GM12892 (cell line): ENCODE measurements around the gene RTN4RL1.

ENCODE experiments used
- DNase-seq: peaks from one replicate; pipeline ENCODE4 v3.0.0; 2011; ENCODE audit not compliant: insufficient read length
- FAIRE-seq: peaks from 2 replicates; lab custom pipeline; 2011; peaks lifted over from hg19 to GRCh38; lab: Jason Lieb, UNC
- POLR2A ChIP-seq: IDR thresholded peaks from 2 replicates; pipeline ENCODE4 v1.6.1; 2011; ENCODE audit warnings: low read depth, low read length, control low read depth
- POLR2AphosphoS5 ChIP-seq: IDR thresholded peaks from 2 replicates; pipeline ENCODE4 v1.6.1; 2011; ENCODE audit warnings: low read depth, low read length, control low read depth
- TAF1 ChIP-seq: IDR thresholded peaks from 2 replicates; pipeline ENCODE4 v1.6.1; 2011; ENCODE audit warnings: low read depth, mild to moderate bottlenecking, control low read depth, low read length, borderline replicate concordance

Gene RTN4RL1

DNA sequence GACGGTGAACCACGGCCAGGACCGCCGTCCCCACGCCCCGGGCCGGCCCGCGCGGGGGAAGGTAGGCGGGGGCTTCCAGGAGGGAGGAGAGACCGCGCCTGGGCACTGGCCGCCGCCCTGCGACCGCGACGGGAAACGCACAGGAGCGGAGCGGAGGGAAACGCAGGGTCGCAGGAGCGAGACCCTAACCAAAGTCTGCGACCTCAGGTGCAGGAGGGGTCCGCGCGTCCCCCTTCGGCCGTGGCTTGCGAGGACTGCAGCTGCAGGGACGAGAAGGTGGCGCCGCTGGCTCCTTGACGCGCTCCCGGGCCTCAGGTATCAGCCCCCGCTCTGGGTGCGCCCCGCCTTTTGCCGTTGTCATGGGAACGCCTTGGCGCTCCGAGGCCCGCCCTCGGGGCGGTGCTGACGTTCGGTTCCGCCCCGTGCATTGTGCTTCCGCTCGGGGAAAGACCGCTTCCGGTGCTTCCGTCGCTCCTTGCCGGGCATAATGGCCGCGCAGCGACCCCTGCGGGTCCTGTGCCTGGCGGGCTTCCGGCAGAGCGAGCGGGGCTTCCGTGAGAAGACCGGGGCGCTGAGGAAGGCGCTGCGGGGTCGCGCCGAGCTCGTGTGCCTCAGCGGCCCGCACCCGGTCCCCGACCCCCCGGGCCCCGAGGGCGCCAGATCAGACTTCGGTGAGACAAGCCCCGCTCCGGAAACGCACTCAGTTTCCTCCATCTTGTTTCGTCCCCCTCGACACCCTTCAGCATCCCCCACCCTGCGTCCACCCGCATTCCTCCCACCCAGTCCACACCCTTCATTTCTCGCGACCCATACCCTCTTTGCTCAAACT is 16.6 kb upstream of the RTN4RL1 start, which contains the start of gene OVCA2:
Gene OVCA2, plus strand, starts transcription at position 462 of the 829 bp plus-strand sequence. Its CDS starts 26 bp downstream, at position 488.
- DNase-seq (peak; percentile 97), FAIRE-seq (peak; percentile 100)
- peak; percentile 92 for TF ChIP-seq POLR2AphosphoS5
- peak; percentile 85 for TF ChIP-seq POLR2A
- TF ChIP-seq TAF1: peak; percentile 86

DNA sequence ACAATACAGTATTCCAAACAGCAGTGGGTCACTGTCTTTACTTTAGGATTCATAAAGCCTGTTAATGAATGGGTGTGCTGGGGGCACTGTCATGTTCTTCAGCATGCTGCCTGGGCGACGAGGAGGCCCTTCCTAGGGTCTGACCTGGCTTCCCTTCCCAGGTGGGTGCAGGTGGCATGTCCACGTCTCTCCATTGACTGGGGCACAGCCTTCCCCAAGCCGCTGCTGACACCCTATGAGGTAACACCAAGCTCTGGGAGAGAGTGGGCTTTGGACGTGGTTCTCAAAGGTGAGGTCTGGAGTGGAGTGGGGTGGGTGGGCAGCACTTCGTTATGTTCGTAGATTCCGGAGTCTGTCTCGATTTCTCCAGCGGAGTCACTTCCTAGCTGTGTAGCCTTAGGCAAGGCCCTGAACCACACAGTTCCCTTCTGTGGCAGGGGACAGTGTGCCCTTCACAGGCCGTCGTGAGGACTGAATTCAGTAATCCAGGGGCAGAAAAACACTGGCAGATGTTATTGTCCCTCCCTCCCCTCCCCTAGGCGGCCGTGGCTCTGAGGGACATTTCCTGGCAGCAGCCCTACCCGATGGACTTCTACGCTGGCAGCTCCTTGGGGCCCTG is 15.9 kb upstream of the RTN4RL1 start:
- no peak for DNase-seq
- FAIRE-seq: peak; percentile 71
- TF ChIP-seq TAF1 (no peak), POLR2A (no peak), POLR2AphosphoS5 (no peak)

DNA sequence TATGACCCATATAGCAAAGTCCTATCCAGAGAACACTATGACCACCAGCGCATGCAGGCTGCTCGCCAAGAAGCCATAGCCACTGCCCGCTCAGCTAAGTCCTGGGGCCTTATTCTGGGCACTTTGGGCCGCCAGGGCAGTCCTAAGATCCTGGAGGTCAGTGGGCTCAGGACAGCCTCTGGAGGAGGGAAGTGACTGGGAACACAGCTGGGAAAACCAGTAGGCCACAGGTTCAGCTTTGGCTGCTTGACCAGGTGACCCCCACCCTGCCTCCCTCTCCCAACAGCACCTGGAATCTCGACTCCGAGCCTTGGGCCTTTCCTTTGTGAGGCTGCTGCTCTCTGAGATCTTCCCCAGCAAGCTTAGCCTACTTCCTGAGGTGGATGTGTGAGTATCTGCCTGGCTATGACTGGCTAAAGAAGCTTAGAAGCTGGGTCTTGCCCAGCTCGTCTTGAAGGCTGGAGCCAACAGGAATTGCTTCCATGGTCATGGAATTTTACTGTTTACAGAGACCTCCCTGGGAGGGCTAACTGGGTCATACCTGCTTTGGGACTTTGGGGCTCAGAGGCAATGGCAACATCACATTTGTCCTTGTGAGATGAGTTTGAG is 15.2 kb upstream of the RTN4RL1 start:
- FAIRE-seq: no peak
- no peak for TF ChIP-seq POLR2A
- TF ChIP-seq POLR2AphosphoS5: no peak
- TF ChIP-seq TAF1: no peak
- no peak for DNase-seq

DNA sequence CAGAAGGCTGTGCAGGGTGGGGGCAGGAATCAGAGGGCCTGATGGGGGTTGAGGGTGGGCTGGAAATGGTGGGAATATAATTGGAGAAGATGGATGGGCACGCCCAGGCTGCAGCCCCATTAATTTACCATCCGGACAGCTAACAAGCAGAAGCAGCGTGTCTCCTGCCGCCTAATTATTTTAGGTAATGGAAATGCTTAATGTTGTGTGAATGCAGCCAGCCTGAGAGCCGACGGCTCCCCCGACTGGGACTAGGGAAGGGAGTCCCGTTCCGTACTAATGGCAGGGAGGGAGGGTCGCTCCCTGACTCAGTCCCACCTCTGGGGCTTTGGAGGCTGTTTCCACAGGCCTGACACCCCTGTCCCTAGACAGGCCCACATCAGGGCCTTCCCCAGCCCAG is 12.0 kb upstream of the RTN4RL1 start:
- FAIRE-seq (no peak), DNase-seq (no peak)
- TF ChIP-seq POLR2AphosphoS5: no peak
- TF ChIP-seq POLR2A: no peak
- TF ChIP-seq TAF1: no peak

DNA sequence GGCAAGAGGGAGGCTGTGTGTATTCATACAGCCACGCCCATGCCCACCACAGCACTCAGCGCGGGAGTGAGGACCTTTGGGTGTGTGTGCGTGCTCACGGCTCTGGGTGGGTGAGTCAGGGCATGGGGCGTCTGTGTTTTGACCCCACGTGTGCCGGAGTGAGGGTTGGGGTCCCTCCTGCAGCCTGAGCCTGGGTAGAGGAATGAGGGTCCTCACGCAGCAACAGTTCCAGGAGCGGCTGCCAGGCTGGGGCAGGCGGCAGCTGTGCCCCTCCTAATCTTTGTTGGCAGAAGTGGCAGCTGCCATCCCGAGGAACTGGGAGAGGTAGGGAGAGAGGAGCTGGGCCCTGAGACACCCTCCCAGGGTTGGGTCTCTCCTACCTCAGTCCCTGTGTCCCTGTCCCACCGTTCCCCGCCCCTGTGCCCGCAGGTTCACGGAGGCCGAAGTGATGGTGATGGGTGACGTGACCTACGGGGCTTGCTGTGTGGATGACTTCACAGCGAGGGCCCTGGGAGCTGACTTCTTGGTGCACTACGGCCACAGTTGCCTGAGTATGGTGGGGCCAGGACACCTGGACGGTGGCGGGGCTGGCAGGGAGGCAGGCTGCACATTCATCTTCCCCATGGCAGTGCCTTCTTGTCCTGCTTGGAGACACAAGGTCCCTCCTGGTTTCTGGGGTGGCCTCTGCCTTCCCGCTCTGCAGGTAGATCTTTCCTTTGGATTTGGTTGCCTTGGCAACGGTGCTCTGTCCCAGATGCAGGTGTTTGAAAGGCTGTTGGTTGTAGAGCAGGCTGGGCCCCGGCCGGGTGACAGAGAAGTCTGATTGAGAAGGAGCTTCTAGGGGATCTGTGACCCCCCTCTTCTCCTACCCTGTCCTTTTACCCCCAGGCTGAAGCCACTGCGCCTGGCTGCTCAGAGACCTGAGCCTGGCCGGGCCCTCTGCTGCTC is 10.7 kb upstream of the RTN4RL1 start:
- DNase-seq (no peak), FAIRE-seq (no peak)
- no peak for TF ChIP-seq TAF1
- no peak for TF ChIP-seq POLR2AphosphoS5
- no peak for TF ChIP-seq POLR2A

DNA sequence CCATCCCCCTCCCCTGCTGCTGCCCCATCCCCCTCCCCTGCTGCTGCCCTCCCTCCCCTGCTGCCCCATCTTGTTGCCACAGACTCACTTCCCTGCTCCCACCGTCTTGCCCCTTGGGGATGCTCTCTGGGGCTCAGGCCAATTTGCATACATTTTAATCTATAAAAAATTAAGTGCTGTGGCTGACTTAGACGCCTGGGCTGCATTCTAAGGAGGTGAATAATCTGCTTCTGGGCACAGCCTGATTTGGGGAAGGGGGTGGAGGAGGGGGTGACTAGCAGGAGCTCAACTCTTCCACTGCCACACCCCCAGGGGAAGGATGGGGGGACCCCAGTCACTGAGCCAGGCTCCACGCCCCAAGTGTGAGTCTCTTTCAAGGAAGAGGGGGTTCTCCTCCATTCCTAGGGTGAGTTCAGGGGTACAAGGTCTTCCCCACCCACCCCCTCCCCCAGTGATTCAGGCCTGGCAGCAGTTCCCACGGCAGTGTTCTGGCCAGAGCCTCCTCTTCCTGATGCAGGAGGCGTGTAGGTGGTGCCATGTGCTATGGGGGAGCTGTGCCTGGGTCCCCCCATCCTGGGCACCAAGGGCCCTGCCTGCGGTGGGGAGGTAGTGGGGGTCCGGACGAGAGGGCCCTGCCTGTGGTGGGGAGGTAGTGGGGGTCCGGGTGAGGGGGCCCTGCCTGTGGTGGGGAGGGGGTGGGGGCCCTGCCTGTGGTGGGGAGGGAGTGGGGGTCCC is 9.8 kb upstream of the RTN4RL1 start:
- TF ChIP-seq POLR2AphosphoS5: no peak
- no peak for TF ChIP-seq TAF1
- TF ChIP-seq POLR2A: no peak
- FAIRE-seq (no peak), DNase-seq (no peak)

DNA sequence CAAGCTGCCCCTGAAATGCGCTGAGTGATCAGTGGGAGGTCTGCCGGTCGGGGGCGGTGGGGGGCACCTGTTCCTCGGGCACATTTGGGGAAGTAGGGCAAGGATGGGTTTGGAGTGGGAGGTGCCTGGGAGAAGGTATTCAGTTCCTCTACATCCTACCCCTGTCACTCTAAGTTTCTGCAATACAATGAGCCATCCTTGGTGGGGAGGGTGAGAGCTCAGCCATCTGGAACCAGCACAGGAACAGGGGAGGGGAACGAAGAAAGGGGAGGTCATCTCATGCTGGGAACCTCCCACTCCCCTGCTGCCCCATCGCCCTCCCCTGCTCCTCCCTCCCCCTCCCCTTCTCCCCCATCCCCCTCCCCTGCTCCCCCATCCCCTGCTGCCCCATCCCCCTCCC is 9.0 kb upstream of the RTN4RL1 start:
- FAIRE-seq (no peak), DNase-seq (no peak)
- TF ChIP-seq TAF1: no peak
- no peak for TF ChIP-seq POLR2AphosphoS5
- no peak for TF ChIP-seq POLR2A

DNA sequence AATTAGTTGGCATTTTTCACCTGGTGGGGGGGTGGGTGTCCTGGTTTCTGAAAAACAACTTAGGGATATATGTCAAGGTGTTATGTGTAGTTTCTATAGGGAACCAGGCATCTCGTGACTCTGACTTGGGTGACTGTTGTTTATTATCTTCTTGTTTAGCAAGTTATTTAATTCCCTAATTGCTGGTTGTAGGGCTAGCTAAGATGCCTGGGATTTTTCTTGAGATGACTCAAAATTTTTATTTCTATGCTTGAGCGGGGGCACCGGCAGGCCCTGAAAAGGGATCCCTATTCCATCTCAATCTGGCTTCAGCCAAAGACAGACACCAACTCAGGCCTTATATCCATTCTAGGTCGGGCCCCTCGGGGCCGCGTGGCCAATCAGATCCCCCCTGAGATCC is 8.0 kb upstream of the RTN4RL1 start:
- DNase-seq: no peak
- TF ChIP-seq TAF1: no peak
- TF ChIP-seq POLR2A: no peak
- no peak for FAIRE-seq

DNA sequence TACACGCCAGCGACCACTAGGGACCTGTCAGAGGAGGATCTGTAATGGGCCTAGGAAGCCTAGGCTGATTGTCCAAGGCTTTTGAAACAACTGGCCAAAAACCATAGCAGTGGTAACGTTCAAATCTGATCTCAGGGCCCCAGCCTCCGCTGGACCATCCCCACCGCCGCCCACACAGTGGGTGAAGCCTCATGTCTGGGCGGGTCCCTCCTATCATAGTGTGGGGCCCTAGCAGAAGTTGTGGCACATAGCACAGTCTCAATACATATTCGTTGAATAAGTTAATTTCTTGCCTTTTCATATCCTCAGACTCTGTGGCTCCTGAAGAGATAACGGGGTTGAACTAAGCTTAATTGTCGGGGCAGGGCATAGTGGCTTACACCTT is 5.6 kb upstream of the RTN4RL1 start:
- no peak for DNase-seq
- TF ChIP-seq POLR2AphosphoS5 (no peak), POLR2A (no peak), TAF1 (no peak)
- FAIRE-seq: no peak

DNA sequence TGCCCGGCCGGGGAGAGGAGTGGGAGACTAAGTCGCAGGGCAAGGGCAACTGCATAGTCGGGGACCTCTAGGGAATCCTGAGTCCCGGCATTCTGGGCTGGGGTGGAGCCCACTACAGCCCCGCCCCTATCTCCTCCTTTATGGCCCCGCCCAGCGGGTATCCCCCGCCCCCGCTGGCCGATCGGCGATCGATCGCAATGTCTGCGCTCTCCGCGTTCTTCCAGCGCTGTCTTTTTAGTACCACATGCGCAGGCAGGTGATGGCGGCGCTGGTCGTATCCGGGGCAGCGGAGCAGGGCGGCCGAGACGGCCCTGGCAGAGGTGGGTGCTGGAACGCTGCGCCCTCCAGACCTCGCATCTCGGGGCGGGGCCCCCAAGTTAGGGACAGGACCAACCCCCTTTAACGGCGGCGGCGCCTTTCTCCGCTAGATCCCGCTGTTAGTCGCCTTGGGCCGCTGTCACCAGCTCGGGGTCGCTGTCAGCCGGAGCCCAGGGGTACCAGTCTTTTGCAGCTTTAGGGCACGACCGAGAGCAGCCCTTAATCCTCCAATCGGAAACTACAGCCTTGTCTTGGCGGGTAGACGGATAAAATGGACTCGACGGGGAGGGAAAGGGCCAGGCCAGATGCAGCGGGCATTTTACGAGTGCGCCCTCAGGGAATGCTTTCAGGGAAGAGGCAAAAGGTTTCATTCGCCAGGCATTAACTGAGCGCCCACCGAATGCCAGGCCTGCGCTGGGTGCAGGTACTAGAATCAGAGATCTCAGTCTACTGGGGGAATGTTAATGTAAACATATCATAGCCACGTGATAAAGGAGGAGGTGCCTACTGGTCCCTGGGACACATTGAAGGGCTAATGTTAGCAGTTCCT is 5.0 kb upstream of the RTN4RL1 start, which contains the start of gene DPH1:
Gene DPH1, plus strand, starts transcription at position 243 of the 868 bp plus-strand sequence. Its CDS starts 17 bp downstream, at position 260.
- peak; percentile 96 for FAIRE-seq
- peak; percentile 91 for DNase-seq

More for the DNA sequence above, 5.0 kb upstream of the RTN4RL1 start, which contains the start of gene DPH1:
- TF ChIP-seq POLR2A: peak; percentile 66
- TF ChIP-seq POLR2AphosphoS5: no peak; the same call in 1 of the 2 replicates
- TF ChIP-seq TAF1: peak; percentile 78; the same call in 1 of the 2 replicates
